Activated CD8-positive, alpha-beta memory T cell treated with anti-CD3 and anti-CD28 coated beads, Interleukin-2, amount 50 U/mL, for 24 hours (primary cell): ENCODE data around the gene ATG9A.

Source experiments
- DNase-seq: peaks from one replicate; pipeline ENCODE4 v3.0.0-alpha.2; 2020; ENCODE audit errors: extremely low read depth

Gene ATG9A

GRCh38 chr2:219176818-219177551 lies 52.5 kb downstream of the ATG9A start, which contains the start of gene CNPPD1:
Gene CNPPD1, minus strand, starts transcription at chr2:219176925. Its CDS starts 97 bp downstream, at chr2:219176828.
- DNase-seq: peak; percentile 49

- DNase-seq: no peak
These were observed 53.3 kb downstream of the ATG9A start for GRCh38 chr2:219175928-219176817.

GRCh38 chr2:219175486-219175885 lies 54.0 kb downstream of the ATG9A start:
- DNase-seq: no peak

GRCh38 chr2:219174801-219175200 lies 54.6 kb downstream of the ATG9A start:
- no peak for DNase-seq

- DNase-seq: no peak
These were observed 55.3 kb downstream of the ATG9A start for GRCh38 chr2:219174146-219174545.

GRCh38 chr2:219173176-219173575 lies 56.3 kb downstream of the ATG9A start:
- no peak for DNase-seq

GRCh38 chr2:219172231-219173154 lies 56.9 kb downstream of the ATG9A start:
- DNase-seq: no peak

GRCh38 chr2:219171231-219171651 lies 58.2 kb downstream of the ATG9A start:
- DNase-seq: no peak

- no peak for DNase-seq
These were observed 59.3 kb downstream of the ATG9A start, which contains the start of gene SLC23A3 for GRCh38 chr2:219169930-219170654. Gene SLC23A3, minus strand, starts transcription at chr2:219170029. Its CDS starts 45 bp downstream, at chr2:219169984.
